NCI-H345 (cell line): ENCODE data around the gene NKD2.
"Not testable (repeated sequence)": the region's sequence is repeated elsewhere in the genome, so short reads cannot be mapped to it uniquely, and the experiment has no call there.

Source experiments
- DNase-seq: peaks from one replicate; lab custom pipeline; 2025; lab: John Stamatoyannopoulos, UW

The NKD2 gene, protein sequence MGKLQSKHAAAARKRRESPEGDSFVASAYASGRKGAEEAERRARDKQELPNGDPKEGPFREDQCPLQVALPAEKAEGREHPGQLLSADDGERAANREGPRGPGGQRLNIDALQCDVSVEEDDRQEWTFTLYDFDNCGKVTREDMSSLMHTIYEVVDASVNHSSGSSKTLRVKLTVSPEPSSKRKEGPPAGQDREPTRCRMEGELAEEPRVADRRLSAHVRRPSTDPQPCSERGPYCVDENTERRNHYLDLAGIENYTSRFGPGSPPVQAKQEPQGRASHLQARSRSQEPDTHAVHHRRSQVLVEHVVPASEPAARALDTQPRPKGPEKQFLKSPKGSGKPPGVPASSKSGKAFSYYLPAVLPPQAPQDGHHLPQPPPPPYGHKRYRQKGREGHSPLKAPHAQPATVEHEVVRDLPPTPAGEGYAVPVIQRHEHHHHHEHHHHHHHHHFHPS

DNA sequence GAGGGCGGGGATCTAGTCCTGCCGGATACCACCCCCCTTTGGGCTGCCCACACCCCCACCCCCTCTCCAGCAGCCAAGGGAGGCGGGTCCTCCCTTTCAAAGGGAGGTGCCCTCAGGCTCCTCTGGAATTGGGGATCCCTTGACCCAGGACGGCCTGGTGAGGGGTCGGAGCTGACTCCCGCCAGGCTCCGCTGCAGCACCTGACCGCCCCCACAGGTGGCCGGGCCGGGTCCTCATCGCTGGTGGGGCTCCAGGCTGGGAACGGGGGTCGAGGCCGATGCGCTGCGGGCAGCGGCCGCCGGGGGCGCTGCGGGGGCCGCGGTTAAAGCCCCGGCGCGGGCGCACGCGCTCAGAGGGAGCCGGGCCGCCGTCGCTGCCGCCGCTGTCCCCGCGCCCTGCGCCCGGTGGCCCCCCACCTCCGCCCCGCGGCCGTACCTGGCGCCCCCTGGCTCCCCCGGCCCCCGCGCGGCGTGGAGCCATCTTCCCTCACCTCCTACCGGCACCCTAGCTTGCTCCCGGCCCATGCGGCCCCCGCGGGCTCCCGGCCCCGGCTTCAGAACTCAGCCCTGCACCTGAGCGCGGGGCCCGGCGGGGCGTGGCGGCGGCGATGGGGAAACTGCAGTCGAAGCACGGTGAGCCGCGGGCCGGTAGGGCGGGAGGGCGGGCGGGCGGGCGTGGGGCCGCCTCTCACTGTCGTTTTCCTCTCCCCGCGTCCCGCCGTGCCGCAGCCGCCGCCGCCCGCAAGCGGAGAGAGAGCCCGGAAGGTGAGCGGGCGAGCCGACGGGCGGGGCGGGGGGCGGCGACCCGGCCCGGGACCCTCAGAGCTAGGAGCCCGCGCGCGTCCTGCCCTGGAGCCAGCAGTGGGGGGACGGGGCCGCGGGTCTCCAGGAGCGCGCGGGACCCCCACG is at the start of gene NKD2:
Gene NKD2 (plus strand): TSS at position 352 of the 908 bp plus-strand sequence. CDS start 256 bp downstream, at position 608.
- peak; percentile 44 for DNase-seq

DNA sequence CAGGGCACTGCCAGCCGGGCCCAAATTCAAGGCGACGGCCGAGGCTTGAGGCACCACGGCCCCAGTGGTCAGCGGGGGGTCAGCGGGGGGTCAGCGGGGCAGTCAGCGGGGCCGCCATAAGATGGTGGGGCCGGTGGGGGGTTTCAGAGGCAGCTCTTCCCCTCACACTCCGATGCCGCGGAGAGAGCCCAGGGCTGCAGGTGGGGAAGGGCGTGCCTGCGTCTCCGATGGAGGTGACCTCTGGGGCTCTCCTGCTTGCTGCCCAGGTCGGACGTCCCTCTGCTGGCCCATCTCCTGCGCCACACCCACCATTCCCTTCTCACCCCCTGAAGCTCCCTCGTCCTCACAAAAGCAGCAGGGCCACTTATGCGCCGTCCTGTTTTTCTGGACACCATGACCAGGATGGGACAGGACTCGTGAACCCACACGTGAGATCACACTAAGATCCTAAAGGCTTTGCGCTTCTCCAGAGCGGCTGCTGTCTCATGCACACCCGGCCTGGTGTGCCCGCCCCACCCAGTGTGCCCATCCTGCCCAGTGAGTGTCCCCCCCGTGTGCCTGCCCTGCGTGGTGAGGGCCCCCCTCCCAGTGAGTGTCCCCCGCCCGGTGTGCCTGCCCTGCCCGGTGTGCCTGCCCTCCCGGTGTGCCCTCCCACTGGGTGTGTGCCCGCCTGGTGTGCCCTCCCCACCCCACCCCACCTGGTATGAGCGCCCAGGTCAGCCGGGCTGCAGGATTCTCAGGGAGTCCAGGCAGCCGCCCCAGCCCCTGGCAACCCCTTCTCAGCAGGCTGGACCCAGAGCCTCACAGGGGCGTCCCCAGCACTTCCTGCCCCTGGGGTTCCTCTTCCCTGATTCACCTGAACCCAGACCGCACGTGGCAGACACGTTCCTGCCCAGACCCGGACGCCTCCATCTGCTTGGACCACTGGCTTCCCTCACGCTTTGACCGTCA is 48.7 kb upstream of the NKD2 start:
- DNase-seq: no peak

- DNase-seq: no peak
Measured at GRCh38 chr5:960551-960950, 48.1 kb upstream of the NKD2 start.

DNA sequence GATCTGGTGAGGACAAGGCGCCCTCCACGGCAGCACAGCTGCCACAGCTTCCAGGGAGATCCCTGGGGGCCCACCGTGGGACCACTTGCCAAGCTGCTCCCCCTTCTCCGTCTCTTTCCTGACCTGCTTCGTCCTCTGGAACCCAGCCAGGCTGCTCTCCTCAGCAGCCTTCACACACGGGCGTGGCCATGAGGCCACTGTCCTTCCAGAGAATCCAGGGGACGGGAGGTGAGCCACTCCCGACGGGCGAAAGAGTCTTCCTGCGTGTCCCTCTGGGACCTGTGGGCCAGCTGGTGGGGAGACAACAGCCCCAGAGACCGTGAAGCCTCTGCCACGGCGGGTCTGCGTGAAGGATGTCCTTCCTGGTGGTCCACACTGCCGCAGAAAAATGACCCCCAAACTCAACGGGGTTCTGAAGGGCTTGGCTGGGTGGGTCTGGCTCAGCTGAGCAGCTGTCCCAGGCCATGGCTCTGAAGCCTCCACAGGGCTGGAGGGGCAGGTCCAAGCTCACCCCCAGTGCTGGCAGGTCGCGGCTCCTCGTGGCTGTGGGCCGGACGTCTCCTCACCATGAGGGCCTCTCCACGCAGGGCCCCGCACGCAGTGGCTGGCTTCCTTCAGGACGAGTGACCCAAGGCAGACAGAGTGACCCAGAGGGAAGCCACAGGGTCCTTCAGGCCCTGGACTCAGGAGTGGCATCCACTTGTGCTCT is 47.4 kb upstream of the NKD2 start:
- no peak for DNase-seq

DNA sequence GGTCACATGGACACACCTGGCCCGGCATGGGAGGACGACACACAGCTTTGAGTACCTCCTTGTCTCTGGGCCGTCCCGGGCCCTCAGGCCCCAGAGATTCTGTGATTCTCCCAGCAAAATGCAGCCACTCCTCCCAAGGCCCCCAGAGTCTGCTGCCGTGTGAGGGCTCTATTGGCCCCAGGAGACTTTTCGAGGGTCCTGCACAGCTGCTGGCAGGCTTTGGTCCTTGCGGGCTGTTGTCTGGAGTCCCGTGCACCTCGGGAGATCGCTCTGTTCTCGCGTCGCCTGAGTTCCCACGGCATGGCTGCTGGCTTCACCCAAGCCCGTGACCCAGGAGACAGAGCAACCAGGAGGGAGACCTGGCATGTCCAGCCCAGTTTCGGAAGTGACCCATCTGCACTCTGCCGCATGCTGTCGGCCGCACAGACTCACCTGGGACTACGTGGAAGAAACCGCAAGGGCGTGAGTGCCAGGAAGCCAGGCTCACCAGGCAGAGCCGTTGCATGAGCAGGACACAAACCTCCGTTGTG is 46.8 kb upstream of the NKD2 start:
- DNase-seq: no peak

- DNase-seq: no peak
Measured at GRCh38 chr5:962386-962785, 46.2 kb upstream of the NKD2 start.

- no peak for DNase-seq
Measured at GRCh38 chr5:962801-963200, 45.8 kb upstream of the NKD2 start.

DNA sequence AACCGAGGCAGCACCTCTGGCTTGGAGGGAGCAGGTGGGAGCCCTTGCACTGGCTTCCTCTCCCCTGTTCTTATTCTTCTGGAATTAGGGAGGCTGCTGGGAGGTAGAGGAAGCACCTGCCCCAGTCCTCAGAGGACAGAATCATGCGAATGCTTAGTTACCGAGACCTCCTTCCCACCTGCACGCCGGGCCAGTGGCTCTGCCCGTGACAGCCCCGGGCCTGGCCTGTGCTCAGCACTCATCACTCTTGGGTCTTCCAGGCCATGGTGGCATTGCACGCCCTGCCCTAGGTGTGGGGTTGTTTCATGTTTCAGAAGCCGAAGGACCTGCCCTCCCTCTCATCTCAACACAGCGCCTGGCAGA is 45.3 kb upstream of the NKD2 start:
- DNase-seq: no peak

- DNase-seq: no peak
Measured at GRCh38 chr5:963673-964531, 44.7 kb upstream of the NKD2 start.

GRCh38 chr5:964821-965220 is 43.8 kb upstream of the NKD2 start:
- no peak for DNase-seq

- no peak for DNase-seq
Measured at GRCh38 chr5:965604-966344, 42.8 kb upstream of the NKD2 start.

DNA sequence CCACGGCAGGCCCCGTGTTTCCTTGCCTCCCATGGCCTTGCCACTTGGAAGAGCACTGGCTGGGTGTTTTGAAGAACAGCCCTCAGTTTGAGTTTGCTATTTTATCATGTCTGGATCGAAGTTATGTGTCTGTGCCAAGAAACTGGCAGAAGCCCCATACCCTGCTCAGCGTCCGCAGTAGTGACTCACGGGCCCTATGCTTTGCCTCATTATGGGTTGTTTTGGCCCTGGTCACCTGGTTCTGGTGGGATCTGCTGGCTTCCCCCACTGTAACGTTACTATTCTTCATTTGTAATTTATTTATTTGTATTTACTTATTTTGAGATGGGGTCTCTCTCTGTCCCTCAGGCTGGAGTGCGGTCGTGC is 42.3 kb upstream of the NKD2 start:
- DNase-seq: no peak

- no peak for DNase-seq
Measured at GRCh38 chr5:966941-967340, 41.7 kb upstream of the NKD2 start.

DNA sequence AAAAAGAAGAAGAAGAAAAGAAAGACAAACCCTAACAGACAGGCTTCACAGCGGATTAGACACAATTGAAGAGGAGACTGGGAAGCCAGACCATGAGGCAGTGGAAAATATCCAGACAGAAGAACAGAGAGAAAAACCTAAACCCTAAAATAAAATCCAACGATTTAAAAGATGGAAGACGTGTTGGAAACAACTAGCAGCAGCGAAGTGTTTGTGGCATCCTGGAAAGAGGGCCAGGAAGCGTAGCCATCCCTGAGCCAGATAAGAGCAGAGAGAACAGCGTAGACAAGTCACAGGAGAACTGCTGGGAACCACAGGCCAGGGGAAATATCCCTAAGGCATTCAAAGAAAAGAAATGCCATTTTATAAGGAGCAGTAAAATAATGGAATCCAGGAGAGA is 39.7 kb upstream of the NKD2 start:
- no peak for DNase-seq

GRCh38 chr5:969408-969839 is 39.2 kb upstream of the NKD2 start:
- no peak for DNase-seq

DNA sequence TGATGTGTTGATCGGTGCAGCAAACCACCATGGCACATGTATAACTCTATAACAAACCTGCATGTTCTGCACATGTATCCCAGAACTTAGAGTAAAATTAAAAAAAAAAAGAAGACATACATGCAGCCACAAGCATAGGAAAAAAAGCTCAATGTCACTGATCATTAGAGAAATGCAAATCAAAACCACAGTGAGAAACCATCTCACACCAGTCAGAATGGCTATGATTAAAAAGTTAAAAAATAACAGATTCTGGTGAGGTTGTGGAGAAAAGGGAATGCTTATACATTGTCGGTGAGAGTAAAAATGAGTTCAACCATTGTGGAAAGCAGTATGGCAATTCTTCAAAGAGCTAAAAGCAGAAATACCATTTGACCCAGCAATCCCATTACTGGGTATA is 36.0 kb upstream of the NKD2 start:
- DNase-seq: not testable (repeated sequence)

GRCh38 chr5:976849-977751 is 31.5 kb upstream of the NKD2 start:
- DNase-seq: no peak

DNA sequence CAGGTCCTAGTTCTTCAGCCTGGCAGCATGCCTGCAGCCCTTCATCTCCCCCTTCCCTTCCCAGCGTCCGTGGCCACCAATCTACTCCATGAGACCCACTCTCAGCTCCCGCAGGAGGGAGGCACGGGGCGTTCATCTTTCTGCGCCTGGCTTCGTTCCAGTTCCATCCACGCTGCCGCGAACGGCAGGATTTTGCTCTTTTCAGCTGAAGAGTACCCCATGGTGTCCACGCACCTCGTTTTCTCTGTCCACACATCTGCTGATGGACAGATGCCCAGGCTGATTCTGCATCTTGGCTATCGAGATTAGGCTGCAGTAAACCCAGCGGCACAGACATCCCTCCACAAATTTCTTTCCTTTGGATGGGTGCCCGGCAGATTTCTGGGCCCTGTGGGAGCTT is 30.5 kb upstream of the NKD2 start:
- no peak for DNase-seq
